GM18519 (cell line): ENCODE data around the gene ARHGEF10L.

ENCODE experiments used
- ATAC-seq: cut with Tn5 transposase; IDR thresholded peaks from one replicate; pipeline ENCODE4 v1.9.1; 2021; ENCODE audit warnings: mild to moderate bottlenecking, moderate library complexity; ENCODE audit not compliant: unreplicated experiment, low FRiP score

The ARHGEF10L gene

DNA sequence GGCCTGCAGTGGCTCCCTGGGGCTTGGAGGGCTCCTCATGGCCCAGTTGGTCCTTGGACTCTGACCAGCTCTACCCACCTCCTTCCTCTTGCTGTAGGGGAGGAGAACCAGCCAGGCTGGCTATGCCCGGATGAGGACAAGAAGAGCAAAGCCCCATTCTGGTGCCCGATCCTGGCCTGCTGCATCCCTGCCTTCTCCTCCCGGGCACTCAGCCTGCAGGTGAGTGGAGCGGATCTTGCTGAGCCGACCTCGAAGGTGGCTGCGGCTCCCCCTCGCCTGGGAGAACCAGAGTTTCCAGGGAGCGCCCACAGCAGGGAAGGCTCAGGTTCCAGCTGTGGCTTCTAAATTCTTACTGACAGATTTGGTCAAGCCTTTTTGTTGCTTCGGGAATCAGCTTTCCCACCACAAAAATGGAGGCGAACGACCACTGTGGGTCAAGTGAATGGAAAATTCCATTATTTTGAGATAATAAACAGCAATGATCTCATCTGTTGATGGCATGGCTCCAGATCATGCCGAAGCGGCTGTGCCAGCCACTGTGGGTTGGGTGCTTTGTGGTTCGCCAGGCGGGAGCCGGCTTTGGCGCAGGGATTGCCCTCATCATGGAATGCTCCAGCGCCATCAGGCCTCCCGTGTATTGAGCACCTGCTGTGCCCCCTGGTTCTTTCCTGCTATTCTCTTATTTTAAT, 109.1 kb downstream of the ARHGEF10L start:
- ATAC-seq: no peak

DNA sequence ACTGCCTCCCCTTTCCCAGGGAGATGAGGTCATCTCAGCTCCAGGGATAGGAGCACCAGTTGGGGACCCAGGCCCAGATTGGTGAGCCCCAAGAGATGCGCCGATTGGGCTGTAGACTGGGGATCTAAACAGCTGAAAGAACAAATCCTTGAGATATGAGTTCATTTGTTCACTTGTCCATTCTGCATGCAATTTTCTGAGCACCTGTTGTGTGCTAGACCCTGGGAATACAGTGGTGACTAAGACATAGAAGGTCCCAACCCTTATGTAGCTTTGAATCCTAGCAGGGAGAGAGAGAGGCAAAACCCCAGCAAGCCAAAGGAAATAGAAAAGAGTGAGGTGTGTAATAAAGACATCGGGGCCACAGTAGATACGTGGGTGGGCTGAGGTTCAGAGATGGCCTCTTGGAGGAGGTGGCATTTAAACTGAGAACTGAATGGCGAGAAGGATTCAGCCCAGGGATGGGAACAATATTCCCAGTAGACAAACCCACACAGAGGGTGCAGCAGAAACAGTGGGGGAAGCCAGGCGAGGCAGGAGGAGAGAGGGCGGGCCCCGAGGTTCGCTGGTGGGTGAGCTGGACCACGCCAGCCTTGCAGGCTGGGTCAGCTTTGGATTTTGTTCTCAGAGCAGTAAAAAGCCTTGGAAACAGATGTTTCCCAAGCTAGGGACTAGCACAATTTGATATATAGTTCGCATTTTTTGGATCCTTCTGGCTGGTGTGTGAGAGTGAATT, 110.0 kb downstream of the ARHGEF10L start:
- ATAC-seq: no peak

DNA sequence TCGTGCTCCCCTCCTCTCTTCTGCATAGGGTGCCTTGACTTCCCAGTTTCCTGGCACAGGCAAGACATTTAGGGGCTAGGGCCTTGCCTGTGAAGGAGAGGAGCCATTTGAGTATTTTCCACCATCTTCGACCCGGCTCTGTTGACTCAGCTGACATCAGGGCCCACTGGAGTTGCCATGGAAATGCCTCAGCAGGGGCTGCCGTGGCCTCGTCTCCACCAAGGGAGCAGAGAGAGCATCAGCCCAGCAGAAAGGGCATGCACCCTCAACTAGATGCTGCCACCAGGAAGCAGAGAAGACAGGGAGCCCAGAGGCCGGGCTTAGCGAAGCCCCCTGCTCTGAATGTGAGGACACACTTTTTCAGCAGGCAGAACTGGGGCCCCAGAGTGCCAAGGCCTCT, 113.8 kb downstream of the ARHGEF10L start:
- no peak for ATAC-seq

DNA sequence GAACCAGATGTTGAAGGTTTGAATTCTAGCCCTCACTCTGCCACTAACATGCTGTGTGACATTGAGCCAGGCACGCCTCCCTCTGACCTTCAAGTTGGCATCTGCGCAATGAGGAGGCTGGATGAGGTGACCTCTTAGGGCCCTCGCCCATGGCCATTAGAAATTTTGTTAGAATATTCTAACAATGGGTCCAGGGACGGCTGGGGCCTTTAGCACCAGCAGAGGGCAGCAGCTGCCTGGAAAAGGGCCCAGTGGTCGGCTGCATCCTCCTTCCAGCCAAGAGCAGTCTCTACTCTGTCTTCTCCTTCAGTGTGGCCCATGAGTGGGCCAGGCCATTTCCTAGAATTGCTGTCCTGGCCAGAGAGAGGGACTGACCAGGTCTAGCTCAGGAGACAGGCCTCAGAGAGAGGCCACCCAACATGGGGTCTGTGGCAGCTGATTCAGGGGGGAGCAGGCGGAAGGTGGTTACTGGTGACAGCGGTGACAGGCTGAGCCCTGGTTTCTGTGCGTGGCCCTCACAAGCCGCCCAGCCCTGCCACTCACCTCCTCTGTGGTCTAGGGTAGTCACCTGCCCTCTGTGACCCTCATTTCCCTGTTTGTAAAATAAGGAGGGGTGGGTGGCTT, 114.3 kb downstream of the ARHGEF10L start:
- ATAC-seq: no peak

DNA sequence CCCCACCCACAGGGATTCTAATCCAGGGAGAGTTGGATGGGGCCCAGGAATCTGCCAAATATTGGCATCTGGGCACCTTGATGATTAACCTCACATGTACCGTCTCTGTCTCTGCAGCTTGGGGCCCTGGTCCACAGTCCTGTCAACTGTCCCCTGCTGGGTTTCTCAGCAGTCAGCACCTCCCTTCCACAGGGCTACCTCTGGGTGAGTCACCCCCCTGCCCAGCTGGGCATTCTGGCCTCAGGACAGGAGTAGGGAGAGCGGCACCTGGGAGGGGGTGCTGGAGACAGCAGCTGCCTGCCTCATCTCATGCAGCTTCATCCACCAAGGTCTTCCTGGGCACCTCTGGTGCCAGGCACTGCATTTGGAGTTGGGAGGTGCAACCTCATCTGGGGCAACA, 115.0 kb downstream of the ARHGEF10L start:
- ATAC-seq: no peak

DNA sequence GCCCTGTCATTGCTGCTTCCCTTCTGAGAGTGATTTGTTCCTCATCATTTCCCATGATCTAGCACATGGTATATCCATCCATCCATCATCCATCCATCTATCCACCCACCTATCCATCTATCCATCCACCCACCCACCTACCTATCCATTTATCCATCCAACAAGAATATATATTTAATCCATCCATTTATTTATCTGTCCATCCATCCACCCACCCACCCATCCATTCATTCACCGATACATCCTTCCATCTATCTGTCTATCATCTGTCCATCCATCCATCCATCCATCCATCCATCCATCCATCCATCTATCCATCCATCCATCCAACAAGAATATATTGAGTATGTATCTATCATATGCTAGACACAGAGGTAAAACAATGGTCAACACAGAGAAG, 115.7 kb downstream of the ARHGEF10L start:
- ATAC-seq: no peak

DNA sequence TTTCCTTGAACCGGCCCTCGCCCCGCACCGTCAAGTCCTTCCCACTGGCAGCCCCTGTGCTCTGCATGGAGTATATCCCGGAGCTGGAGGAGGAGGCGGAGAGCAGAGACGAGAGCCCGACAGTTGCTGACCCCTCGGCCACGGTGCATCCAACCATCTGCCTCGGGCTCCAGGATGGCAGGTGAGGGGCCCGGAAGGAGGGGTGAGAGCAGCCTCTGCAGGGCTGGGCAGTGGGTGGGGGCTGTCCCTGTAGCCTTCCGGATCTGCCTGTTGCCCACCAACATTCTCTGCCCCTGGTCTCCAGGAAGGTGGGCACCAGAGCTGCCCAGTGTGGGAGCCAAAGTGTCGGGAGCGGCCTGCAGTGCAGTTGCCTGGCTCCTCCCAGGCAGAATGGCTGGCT, 116.4 kb downstream of the ARHGEF10L start:
- ATAC-seq: no peak

DNA sequence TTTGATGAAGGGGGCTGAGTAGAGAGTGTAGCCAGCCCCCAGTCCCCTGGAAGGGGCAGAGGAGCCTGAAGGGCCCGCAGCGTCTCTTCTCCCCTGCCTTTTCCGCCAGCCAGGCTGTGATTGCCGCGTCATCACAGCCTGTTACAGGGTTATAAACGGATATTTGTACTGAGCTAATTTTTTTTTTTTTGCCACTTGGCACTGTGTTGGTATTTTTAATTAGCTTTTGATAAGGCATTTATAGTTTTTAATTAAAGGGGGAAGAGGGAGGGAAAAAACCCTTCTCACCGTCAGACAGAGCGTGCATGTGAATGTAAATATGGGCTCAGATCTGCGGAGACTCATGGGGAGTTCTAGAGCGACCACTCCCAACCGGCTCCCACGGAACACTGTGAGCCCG, 117.9 kb downstream of the ARHGEF10L start:
- ATAC-seq: no peak

DNA sequence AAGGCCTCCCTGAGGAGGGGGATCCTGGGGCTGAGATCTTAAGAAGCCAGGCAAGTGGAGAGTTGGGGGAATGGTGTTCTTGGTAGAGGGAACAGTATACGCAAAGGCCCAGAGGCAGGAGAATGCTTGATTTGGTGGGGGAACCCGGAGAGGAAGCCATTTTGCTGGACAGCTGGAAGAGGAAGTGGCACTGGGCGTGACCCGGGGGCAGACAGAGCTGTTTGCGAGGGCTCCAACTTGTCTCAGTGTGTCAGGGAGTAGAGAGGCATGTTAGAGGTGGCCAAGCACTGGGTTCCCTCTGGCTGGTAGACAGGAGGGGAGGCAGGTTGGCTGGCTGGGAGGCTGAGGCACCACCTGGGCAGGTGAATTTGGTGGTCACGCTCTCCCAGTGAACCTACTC, 119.3 kb downstream of the ARHGEF10L start:
- ATAC-seq: no peak

DNA sequence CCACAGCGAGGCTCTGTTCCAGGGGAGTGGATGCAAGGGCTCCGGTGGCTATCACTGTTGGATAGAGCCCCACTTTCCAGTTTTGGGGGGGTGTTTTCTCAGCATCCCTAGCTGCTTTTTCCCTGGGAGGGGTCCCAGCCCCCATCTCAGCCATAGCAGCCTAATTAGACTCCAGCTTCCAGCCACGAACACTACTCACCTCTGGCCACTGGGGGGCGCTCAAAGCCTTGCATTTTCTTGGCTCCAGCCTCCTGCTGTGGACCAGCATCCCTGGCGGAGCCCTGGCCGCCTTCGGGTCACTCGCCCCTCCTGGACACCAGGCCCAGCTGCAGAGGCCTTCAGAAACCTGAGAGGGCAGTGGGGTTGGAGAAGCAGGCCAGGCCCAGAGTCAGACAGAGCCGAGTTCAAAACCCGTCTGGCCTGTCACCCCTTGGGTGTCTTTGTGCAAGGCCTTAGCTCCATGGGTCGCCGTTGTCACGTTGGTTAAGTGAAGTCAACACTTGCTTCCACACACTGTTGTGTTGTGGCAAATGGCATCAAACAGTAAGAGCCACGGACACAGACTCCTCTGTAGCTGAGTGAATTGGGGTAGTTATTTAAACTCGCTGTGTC, 122.2 kb downstream of the ARHGEF10L start:
- ATAC-seq: no peak

DNA sequence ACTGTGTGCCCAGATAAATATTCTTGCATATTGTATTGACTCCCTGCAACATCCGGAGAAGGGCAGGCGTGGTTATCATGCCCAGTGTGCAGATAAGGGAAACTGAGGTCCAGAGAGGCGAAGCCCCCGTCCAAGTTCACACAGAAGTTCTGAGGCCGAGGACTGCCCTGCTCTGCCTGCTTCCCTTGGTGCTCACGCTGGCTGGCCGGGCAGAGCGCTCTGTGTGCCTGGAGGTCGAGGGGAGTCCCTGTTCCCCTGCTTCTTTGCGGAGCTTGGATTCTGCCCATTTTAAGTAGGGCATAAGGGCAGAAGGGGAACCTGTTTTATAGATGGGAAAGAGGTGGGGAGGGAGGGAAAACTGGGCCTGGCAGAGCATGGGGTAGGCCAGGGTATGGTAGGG, 122.8 kb downstream of the ARHGEF10L start:
- no peak for ATAC-seq

DNA sequence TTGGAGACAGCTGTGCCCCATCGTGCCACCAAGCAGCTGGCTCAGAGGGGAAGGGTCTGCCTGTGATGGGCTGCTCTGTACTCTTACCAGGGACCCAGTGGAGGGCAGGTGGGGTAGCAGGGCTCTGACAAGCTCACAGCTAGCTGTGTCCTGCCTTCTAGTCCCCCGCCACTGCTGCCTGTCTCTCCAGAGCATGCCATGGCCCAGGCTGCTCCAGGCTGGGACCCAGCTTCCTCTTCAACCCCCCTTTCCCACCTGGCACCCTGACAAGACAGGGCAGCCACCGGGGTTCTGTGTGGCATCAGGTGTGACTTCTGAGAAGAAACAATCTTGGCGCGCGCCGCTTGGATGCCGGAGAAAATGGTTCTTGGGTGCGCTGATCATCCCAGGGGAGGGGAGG, 123.3 kb downstream of the ARHGEF10L start:
- no peak for ATAC-seq

DNA sequence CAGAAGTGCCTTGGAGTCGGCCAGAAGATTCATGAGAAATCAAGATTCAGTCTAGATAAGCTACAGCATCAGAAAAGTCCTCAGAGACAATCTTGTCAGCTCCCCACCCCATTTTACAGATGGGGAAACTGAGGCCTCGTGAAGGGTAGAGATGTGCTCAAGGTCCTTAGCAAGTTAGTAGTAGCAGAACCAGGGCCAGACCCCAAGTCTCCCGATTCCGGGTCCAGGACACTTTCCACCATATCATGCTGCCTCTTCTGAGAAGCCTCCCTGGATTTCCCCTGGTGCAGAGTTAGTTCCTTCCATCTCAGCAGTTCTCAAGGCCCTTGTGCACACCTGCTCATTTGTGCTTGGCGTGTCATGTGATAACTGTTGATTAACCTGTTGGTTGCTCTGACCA, 124.1 kb downstream of the ARHGEF10L start:
- no peak for ATAC-seq

DNA sequence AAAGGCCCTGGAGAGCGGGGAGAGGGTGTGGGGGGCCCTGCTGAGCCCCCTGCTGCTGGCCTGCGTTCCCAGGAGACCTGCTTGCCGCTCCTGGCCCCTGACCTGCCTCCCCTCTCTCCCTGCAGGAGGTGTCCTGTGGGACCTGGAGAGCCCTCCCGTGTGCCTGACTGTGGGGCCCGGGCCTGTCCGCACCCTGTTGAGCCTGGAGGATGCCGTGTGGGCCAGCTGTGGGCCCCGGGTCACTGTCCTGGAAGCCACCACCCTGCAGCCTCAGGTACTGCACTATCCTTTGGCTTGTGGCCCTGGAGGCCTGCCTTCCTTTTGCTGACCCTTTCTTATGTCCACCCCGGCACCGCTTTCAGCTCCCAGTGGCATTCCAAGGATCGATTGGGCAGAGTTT, 124.8 kb downstream of the ARHGEF10L start:
- no peak for ATAC-seq

DNA sequence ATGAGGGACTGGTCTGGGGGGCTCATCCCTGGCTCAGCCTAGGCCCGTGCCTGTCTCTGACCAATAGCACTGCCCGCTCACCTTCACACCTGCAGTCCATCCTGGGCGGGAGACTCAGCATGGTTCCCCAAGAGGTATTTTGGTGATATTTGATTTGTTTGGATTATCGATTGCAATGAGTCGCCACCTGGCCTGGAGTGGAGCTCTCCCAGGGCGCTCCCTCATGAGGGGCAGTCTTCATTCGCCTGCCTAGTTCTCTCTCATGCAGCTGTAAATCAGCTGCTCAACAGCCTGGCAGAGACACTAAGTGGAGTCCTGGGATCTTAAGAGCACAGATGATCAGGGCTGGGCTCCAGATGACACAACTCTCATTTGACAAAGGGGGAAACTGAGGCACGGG, 125.6 kb downstream of the ARHGEF10L start:
- ATAC-seq: no peak

DNA sequence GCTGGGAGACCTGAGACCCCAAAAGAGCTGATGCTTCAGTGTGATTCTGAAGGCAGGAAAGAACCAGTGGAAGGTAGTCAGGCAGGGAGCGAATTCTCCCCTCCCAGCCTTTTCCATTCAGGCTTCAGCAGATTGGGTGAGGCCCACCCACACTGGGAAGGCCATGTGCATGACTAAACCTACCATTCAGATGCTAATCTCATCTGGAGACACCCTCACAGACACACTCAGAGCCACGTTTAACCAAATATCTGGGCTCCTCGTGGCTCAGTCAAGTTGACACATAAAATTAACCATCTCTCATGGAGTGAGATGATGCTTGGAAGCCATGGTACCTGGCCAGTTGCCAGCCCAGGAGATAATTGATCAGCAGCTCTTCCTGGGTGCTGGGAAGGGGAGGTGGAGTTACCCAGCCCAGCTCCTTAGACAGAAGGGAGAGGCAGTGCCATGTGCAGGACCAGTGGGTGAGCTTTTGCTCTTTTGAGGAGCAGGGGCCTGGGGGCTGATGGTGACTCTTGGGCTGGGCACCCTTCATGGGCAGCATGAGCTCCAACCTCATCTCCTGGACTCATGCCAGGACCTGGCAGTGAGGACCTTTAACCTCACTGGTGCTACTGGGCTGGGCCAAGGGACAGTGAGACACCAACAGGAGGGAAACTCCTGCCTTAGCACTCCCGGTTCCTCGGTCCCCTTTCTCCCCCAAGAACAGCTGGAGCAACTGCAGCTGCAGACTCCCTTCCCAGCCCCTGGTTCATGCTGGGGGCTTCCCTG, 126.6 kb downstream of the ARHGEF10L start:
- no peak for ATAC-seq

DNA sequence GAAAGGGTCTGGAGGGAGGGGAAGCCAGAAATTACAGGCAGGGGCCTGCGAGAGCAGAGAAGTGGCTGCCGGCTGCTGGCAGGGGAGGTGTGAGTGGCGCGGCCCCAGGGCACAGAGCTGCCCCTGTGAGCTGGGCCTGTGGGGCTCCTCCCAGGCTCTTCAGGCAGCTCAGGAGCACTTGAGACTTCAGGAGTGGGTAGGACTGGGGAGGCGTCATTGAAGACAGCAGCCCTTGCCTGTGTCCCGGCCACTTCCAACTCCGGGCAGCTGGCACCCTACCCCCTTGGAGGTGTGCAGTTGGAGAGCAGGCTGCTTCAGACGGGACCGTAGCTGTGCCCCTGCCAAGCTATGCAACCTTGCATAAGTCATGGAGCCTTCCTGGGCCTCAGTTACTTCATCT, 128.1 kb downstream of the ARHGEF10L start:
- no peak for ATAC-seq

DNA sequence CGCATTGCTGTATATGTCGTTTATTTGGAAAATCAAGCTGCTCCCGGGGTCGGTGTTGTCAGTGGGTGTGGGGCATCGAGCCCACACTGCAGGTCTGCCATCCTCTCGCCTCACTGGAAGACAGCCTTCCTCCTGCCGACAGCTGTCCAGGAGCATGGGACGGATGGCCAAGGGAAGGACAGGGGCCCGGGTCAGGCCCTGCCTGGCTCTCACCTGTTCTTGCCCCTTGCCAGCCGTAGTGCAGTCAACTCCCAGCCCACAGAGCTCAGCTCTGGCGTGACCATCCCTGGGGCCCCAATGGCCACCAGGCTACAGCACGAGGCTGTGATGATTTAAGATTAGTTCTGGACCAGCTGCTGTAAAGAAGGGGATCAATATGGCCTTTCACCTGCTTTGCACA, 128.7 kb downstream of the ARHGEF10L start:
- no peak for ATAC-seq

DNA sequence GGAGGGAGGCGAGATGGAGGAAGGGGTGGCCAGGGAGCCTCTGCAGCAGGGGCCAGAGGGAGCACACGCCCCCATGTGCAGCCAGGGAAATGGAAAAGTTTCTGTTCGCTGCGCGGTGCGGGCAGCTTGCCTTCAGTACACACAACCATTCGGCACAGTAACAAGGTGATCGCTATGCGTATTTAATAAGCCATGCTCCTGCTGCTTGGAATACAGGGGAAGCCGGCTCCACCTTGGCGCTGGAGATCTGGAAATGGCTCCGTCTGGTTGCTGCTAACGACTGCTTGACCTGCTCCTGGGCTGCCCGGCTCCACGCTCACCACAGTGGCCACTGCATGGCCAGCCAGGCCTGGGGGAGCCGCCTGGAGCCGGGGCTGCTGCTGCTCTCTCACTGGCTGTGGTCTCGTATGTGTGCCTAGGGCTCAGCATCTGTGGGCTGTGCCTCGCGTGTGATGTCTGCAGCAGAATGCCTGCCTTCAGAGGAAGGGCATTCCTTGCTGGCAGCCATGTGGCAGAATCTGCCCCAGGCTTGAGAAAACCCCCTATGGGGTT, 129.2 kb downstream of the ARHGEF10L start:
- no peak for ATAC-seq

DNA sequence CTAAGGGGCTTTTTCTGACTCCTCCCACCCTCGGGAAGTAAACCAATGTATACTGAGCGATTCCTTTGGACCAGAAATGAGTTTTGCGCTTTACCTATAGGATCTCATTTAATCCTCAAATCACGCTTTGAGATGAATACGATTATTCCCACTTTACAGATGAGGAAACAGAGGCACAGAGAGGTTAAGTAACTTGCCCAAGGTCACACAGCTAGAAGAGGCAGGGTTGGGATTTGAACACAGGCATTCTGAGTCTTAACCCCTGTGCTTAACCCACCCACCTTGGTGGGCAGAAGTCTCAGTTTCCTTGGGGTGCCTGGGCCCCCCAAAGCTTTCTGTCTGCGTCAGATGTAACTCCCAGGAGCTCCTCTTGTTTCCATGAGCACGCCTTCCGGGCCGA, 129.8 kb downstream of the ARHGEF10L start:
- no peak for ATAC-seq
